Activated naive CD4-positive, alpha-beta T cell (primary cell): Measurements from ENCODE around the gene CPNE5.

Experiments used
- DNase-seq, 4 experiments: peaks; one replicate each; lab custom pipeline; 2025; lab: John Stamatoyannopoulos, UW

CPNE5 gene

GRCh38 chr6:36838896-36839748, at the start of gene CPNE5:
Gene CPNE5, minus strand, starts transcription at chr6:36839444. Its CDS starts 67 bp downstream, at chr6:36839377.
- DNase-seq = no peak

- no peak for DNase-seq
Observed at GRCh38 chr6:36888115-36888643, 48.9 kb upstream of the CPNE5 start.

- no peak for DNase-seq
Observed at GRCh38 chr6:36886950-36887618, 47.8 kb upstream of the CPNE5 start.

GRCh38 chr6:36885461-36886401, 46.5 kb upstream of the CPNE5 start, which contains the start of gene C6orf89:
Gene C6orf89, plus strand, starts transcription at chr6:36885952. Its CDS starts 13,493 bp downstream, at chr6:36899445.
- peak; percentile 87 to 95 (median 92) for DNase-seq

GRCh38 chr6:36884610-36885009, 45.4 kb upstream of the CPNE5 start:
- DNase-seq = no peak

- no peak for DNase-seq
Observed at GRCh38 chr6:36875250-36875633, 36.0 kb upstream of the CPNE5 start.

GRCh38 chr6:36874443-36875249, 35.4 kb upstream of the CPNE5 start, which contains the start of gene PPIL1:
Gene PPIL1, minus strand, starts transcription at chr6:36874803. Its CDS starts 31 bp downstream, at chr6:36874772.
- peak; percentile 57 to 82 (median 70) for DNase-seq

GRCh38 chr6:36873612-36874442, 34.6 kb upstream of the CPNE5 start:
- DNase-seq = no peak

- no peak for DNase-seq
Observed at GRCh38 chr6:36873115-36873514, 33.9 kb upstream of the CPNE5 start.

GRCh38 chr6:36871686-36872085, 32.4 kb upstream of the CPNE5 start:
- no peak for DNase-seq

GRCh38 chr6:36867471-36868224, 28.4 kb upstream of the CPNE5 start:
- no peak for DNase-seq

GRCh38 chr6:36865835-36866234, 26.6 kb upstream of the CPNE5 start:
- DNase-seq = no peak

- DNase-seq = no peak
Observed at GRCh38 chr6:36863670-36864540, 24.7 kb upstream of the CPNE5 start.

- DNase-seq = no peak
Observed at GRCh38 chr6:36862848-36863382, 23.7 kb upstream of the CPNE5 start.

GRCh38 chr6:36862164-36862847, 23.1 kb upstream of the CPNE5 start:
- no peak for DNase-seq

GRCh38 chr6:36860126-36860525, 20.9 kb upstream of the CPNE5 start:
- no peak for DNase-seq

GRCh38 chr6:36858407-36858981, 19.2 kb upstream of the CPNE5 start:
- DNase-seq = no peak
